Stimulated activated CD8-positive, alpha-beta memory T cell treated with anti-CD3 and anti-CD28 coated beads, Interleukin-2, amount 100 ng/mL, for 48 hours (primary cell): ENCODE results near the gene SCN10A.

Source experiments
- DNase-seq, 2 donors: peaks; one replicate each; pipeline ENCODE4 v3.0.0-alpha.2; 2020; ENCODE audit warnings: low read depth in 2 of 2

Gene SCN10A

DNA sequence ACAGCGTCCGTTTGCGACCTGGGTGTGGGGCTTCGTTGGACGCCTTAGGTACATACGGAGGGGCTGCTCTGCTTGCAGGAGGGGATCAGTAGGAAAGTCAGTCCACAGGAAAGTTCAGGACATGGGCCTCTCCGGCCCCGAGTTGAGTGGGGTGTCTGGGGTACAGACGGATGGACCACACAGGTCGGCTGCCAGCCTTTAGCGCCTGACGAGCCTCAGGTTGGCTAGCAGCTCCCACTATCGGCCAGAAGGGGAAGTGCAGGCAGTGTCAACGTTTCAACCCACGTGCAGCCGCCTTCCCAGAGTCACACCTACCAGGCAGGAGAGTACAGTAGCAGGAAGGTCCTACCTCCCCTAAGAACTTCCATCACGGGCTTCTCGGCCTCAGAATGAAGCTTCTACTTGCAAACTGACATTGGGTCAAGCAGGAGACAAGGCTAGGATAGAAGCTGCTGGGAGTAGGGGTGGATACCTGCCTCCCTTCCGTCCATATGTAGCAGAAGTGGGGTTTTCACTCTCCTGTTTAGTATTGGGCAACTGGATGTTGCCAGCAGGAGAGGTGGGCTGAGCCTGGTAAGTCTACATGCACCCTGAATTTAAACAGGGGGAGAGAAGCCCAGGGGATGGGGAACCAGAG lies 164.7 kb downstream of the SCN10A start:
- peak; percentile 47 to 61 for DNase-seq

DNA sequence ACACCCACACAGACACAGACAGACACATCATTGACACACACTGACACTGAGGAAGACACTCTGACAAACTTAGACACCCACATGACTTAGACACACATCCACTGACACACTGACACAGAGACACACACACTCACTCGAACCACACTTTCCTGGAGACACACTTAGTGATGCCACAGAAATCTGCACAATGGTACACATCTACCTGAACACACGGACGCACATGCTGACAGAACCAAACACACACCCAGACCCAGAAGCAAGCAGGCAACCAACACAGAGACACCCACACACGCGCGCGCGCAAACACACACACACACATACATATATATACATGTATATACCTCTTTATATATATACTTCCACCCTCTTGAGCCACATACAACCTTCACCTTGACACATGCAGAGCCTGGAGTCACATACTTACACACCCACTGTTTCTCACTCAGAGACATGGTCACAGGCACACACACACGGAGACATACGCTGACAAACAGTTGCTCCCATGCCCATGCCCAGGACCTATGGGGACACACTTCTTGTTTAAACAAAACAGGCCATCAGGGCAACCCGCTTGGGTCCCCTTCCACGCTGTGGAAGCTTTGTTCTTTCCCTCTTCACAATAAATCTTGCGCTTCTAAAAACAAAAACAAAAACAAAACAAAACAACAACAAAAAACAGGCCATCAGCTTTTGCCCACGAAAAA lies 165.6 kb downstream of the SCN10A start:
- no peak for DNase-seq

DNA sequence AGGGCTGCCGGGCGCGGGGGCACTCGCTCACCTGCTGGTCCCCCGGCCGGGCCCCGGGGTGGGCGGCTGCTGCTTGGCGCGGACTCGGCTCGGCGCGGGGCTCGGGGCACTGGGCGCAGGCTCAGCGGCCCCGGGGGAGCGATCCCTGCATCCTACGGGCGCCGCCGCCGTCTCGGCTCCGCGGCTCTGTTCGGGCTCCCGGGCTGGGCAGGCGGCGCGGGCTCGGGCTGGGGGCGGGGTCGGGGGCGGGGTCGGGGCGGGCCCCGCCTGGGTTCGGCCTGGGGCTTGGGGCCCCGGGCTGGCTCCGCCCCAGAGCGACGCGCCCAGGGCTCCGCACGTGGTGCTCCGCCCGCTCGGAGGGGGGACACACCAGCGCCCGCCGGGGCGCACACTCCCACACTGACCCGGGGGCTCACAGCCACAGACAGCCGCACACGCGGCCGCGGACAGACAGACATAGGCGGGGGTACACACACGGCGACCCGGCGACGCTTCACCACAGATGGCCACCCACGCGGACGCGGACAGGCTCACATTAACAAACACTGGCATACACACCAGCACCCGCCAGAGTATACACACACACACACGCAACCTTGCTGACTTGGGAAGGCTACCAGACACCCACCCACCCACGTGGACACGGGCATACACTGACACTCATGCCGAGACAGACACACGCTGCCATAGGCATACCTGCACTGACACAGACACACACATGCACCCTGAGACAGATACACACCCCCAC lies 166.3 kb downstream of the SCN10A start, which contains the start of gene SCN5A:
TSS of gene SCN5A (minus strand) at position 188 of the 748 bp plus-strand sequence. CDS start 16,380 bp downstream, outside the sequence.
- DNase-seq: peak; percentile 24 to 42

DNA sequence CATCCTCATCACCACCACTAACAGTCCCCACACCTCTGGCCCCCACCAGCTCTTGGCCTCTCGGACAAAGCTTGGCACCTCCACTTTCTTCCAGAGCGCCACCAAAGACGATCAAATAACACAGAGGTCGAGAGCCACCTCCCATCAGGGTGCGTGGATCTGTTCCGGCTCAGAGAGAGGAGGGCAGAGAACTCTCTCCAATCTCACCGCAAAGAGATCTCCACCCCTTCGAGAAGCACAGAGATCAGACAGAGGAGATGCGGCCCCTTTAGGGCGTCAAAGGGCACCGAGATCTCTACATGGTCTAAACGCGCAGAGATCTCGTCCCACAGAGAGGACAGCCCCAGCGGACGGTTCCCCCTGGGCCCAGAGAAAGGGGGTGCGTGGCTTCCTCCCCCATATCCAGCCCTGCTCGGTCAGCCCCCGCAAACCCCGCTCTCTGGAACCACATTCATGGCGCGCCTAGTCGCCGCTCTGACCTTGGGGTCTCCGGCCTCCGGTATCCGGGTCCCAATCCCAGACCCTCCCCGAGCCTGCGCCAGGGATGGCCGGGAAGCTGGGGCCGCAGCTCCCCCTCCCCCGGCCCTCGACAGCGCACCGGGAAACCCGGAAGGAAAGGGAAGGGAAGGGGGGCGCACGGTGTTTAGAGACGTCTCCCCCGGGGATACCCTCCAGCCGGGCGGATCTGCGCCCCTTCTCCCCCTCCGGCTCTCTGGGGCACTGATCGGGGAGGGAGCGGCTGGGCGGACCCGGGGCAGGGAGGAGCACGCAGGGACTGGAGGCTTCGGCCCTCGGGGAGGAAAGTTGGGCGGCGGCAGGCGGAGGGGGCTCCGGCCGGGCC lies 167.1 kb downstream of the SCN10A start:
- no peak for DNase-seq

DNA sequence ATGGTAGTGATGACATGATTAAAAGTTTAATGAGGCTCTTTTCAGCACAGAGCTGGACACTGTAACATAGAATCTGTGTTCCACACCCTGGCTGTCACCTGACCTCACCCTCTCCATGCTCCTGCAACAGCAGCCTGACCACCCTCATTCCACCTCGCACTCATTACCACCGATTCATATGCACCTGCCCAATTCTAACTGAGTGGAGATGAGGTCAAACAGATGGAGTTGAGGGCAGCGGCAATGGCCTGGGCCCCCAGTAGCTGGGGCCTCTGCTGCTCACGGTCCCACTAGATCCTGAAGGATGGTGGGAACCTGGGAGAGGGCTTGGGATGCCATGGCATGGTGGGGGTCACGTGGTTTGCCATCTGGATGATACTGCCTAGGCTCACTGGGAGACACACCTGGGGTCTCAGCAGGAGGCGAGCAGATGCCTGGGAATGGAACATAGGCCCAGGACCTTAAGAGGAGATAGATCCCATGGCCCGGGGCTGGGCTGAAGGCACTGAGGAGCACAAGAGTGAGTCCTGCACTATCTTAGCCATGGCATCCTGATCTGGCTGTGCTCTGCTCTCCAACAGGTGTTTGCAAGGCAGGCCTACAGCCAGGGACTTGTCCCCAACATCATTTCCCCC lies 167.9 kb downstream of the SCN10A start:
- DNase-seq: no peak

DNA sequence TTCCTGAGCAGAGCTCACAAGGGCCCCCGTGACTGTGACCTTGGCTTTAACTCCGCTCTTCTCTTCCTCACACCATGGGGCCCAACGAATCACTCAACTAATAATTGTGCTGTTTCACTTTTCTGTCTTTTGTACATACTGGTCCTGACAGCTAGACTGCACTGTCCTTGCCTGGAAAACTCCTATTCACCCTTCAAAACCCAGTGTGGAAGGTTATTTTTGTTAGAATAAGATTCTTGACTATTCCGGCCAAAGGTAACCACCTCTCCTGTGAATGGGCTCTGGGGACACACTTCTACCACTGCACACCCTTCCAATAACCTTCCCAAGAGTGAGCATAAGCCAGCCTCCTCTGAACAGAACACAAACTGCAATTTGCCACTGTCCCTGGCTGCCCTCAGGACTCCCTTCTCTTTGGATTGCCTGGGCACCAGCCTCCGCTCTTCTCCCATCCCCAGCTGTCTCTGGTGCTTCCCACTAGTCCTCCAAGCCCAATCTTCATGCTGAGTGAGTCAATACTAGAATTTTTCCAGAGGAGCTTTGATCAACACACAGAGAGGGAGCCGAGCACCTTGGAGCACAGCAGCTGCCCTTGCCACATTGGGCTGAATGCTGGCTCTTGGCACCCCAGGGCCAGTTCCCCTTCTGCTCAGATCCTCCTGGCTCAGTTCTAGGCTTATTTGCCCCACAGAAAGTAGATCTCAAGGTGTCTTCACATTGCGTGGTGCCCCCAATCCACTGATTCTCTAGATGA lies 168.6 kb downstream of the SCN10A start:
- DNase-seq: no peak
